HepG2 (cell line): Measurements from ENCODE around the gene AFTPH. TPM values are rescaled to one million over a fixed set of nuclear protein-coding genes. Genes with fewer than 3 reads are reported as not detected.

ENCODE experiments used
- ARID5B ChIP-seq: IDR thresholded peaks from 2 replicates; pipeline ENCODE4 v1.4.0; 2020; ENCODE audit warnings: mild to moderate bottlenecking, missing genetic modification reagents
- ATF4 ChIP-seq, 2 experiments: fragments of 450-650 bp in 1 of 2; sonication (generic) in 1 of 2; formaldehyde crosslinking; IDR thresholded peaks; 2 replicates each; pipeline versions ENCODE4 v1.5.0 to v1.8.0; 2020 to 2022; ENCODE audit warnings: mild to moderate bottlenecking in 1 of 2, missing genetic modification reagents in 1 of 2
- NBN ChIP-seq: fragments of 450-650 bp; conservative IDR thresholded peaks from 2 replicates; pipeline ENCODE4 v1.6.1; 2017
- PTBP1 ChIP-seq: fragments of 200-400 bp; formaldehyde crosslinking; IDR thresholded peaks from 2 replicates; pipeline ENCODE4 v1.6.1; 2018; ENCODE audit warnings: low read length, low read depth; ENCODE audit not compliant: poor library complexity, severe bottlenecking
- TARDBP ChIP-seq: sonication (generic); formaldehyde crosslinking; IDR thresholded peaks from 2 replicates; pipeline ENCODE4 v1.8.0; 2022; ENCODE audit warnings: mild to moderate bottlenecking, missing genetic modification reagents
- XBP1 ChIP-seq: sonication (generic); formaldehyde crosslinking; IDR thresholded peaks from 2 replicates; pipeline ENCODE4 v1.5.0; 2020; ENCODE audit warnings: missing genetic modification reagents
- ZBTB38 ChIP-seq: sonication (generic); formaldehyde crosslinking; IDR thresholded peaks from 2 replicates; pipeline ENCODE4 v1.5.1; 2020; ENCODE audit warnings: mild to moderate bottlenecking, missing genetic modification reagents
- ZNF724P ChIP-seq: sonication (generic); formaldehyde crosslinking; IDR thresholded peaks from 2 replicates; pipeline ENCODE4 v1.8.0; 2022; ENCODE audit warnings: missing genetic modification reagents, borderline replicate concordance
- ZNF761 ChIP-seq: sonication (generic); formaldehyde crosslinking; conservative IDR thresholded peaks from 2 replicates; pipeline ENCODE4 v1.4.0; 2020; ENCODE audit warnings: mild to moderate bottlenecking, missing genetic modification reagents
- polyA plus RNA-seq, 8 experiments: library from polyadenylated mRNA; depleted of rRNA in 3 of 8; stranded (reverse) in 7 of 8; unstranded in 1 of 8; fragments of >200 nt; fragmentation: Illumina TruSeq in 4 of 8; extraction: Trizol in 4 of 8; gene quantifications; 2 replicates each; pipeline versions ENCODE4 v1.2.1 to v1.2.3, GENCODE V29; 2011 to 2016; ENCODE audit warnings: low read depth in 4 of 8, missing spikeins in 1 of 8, mixed read lengths in 1 of 8; ENCODE audit not compliant: insufficient read depth in 1 of 8
- total RNA-seq, 5 experiments: library from RNA; depleted of rRNA; stranded (reverse); fragments of >200 nt; fragmentation: Illumina TruSeq; extraction: Trizol; gene quantifications; 2 replicates each; pipeline ENCODE4 v1.2.3, GENCODE V29; 2016; ENCODE audit warnings: low read depth in 1 of 5
- TF ChIP-seq, protein P1 (sequence below): sonication (generic); formaldehyde crosslinking; IDR thresholded peaks from 2 replicates; pipeline ENCODE4 v1.4.0; 2020; ENCODE audit warnings: missing genetic modification reagents
- TF ChIP-seq, protein P2 (sequence below): sonication (generic); formaldehyde crosslinking; IDR thresholded peaks from 2 replicates; pipeline ENCODE4 v1.5.0; 2020; ENCODE audit warnings: missing genetic modification reagents, mild to moderate bottlenecking, borderline replicate concordance
- TF ChIP-seq, protein P3 (sequence below): sonication (generic); formaldehyde crosslinking; IDR thresholded peaks from 2 replicates; pipeline ENCODE4 v1.5.0; 2020; ENCODE audit warnings: mild to moderate bottlenecking, missing genetic modification reagents

The AFTPH gene
- total and polyA plus RNA-seq, 2 of the 13 experiments (the other 11 are each of a cell fraction or from before 2014, with no cell fraction given) = 27.5 to 36.8 TPM

DNA sequence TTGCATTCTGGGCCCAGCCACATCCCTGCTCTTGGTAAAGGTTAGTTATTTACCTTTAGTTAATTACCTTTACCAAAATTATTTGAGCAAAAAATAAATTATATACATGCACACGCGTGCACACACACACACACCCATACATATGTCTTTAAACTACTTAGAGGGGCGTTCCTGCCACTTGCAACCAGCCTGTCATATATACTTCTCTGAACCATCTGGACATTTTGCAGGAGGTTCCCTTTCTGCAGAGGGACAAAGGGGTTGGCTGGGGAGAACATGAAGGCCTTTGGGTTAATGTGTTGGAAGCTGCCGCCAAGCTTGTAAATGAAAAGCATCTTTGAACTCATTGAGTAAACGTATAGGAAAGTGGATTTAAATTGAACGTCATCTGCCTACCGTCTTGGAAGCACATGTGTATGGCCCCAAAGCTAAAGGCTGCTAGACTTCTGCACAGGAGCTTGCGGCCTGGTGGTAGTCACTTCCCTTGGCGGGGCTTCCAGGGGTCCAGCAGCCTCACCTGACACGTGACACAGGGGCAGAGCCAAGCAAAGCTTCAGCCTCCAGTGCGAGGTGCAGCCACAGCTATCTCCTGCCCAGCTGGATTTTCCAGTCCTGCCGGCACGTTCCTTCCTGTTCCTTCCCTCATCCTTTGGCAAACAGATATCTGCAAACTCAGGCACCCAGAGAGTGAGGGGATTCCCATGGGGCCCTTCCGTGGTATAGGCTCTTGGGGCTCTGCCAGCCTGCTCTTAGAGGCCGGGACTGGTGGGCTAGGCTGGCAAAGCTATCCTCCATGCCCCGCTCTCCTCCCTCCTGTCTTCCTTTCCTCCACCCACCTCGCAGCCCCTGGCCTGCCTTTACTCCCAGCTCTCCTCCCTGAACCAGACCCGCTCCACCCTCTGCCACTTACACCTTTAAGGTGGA lies 83.5 kb downstream of the AFTPH start (continued):
- no peak for TF ChIP-seq ARID5B (CRISPR knock-in tag)
- no peak for TF ChIP-seq XBP1 (CRISPR knock-in tag)
- 0 out of 2 replicates have a peak, but pooled peaks have one; percentile 49 for TF ChIP-seq TARDBP (CRISPR knock-in tag)
- no peak for TF ChIP-seq ZNF761 (CRISPR knock-in tag)
- TF ChIP-seq, protein P1, sequence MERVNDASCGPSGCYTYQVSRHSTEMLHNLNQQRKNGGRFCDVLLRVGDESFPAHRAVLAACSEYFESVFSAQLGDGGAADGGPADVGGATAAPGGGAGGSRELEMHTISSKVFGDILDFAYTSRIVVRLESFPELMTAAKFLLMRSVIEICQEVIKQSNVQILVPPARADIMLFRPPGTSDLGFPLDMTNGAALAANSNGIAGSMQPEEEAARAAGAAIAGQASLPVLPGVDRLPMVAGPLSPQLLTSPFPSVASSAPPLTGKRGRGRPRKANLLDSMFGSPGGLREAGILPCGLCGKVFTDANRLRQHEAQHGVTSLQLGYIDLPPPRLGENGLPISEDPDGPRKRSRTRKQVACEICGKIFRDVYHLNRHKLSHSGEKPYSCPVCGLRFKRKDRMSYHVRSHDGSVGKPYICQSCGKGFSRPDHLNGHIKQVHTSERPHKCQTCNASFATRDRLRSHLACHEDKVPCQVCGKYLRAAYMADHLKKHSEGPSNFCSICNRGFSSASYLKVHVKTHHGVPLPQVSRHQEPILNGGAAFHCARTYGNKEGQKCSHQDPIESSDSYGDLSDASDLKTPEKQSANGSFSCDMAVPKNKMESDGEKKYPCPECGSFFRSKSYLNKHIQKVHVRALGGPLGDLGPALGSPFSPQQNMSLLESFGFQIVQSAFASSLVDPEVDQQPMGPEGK = no peak
- TF ChIP-seq, protein P2, sequence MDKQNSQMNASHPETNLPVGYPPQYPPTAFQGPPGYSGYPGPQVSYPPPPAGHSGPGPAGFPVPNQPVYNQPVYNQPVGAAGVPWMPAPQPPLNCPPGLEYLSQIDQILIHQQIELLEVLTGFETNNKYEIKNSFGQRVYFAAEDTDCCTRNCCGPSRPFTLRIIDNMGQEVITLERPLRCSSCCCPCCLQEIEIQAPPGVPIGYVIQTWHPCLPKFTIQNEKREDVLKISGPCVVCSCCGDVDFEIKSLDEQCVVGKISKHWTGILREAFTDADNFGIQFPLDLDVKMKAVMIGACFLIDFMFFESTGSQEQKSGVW (CRISPR knock-in tag) = no peak
- peak in 1 of 2 experiments; percentile 37; a peak in 1 of 4 replicates for TF ChIP-seq ATF4 (CRISPR knock-in tag; IDR thresholded peaks at IDR 0.05)
- TF ChIP-seq ZBTB38 (CRISPR knock-in tag) = no peak
- no peak for TF ChIP-seq NBN
- TF ChIP-seq, protein P3, sequence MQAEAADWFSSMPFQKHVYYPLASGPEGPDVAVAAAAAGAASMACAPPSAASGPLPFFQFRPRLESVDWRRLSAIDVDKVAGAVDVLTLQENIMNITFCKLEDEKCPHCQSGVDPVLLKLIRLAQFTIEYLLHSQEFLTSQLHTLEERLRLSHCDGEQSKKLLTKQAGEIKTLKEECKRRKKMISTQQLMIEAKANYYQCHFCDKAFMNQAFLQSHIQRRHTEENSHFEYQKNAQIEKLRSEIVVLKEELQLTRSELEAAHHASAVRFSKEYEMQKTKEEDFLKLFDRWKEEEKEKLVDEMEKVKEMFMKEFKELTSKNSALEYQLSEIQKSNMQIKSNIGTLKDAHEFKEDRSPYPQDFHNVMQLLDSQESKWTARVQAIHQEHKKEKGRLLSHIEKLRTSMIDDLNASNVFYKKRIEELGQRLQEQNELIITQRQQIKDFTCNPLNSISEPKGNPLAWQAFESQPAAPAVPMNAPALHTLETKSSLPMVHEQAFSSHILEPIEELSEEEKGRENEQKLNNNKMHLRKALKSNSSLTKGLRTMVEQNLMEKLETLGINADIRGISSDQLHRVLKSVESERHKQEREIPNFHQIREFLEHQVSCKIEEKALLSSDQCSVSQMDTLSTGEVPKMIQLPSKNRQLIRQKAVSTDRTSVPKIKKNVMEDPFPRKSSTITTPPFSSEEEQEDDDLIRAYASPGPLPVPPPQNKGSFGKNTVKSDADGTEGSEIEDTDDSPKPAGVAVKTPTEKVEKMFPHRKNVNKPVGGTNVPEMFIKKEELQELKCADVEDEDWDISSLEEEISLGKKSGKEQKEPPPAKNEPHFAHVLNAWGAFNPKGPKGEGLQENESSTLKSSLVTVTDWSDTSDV (CRISPR knock-in tag) = no peak
- TF ChIP-seq PTBP1 = no peak
- no peak for TF ChIP-seq ZNF724P (CRISPR knock-in tag)
